Measurements from ENCODE around the gene FAM83F.

The FAM83F gene

DNA sequence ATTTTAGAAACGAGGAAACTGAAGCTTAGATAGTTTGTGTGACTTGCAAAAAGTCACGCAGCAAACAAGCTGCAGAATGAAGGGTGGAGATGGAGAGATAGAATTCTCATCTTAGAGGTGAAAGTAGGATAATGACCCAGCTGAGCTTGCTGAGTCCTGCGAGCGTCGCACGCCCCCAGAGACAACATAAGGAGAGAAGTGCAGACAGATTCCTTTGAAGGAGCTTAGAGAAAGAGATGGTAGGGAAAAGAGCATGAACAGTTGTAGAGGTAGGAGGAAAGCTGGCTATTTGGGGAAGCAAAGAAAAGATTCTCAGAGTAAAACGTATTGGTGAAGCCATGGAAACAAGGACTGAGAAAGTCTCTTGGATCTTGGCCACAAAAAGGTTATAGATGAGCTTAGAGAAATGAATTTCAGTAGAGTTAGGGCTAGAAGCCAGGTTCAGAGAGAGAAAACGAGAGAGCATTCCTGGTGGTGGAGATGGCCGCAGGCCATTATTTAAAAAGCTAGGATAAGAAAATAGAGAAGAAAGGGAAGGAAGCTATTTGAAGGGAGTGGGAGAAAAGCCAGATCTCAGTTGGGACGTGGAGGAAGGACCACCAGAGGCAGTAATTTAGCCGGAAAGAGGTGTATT, 44.8 kb downstream of the FAM83F start:
- DNase-seq: no peak

DNA sequence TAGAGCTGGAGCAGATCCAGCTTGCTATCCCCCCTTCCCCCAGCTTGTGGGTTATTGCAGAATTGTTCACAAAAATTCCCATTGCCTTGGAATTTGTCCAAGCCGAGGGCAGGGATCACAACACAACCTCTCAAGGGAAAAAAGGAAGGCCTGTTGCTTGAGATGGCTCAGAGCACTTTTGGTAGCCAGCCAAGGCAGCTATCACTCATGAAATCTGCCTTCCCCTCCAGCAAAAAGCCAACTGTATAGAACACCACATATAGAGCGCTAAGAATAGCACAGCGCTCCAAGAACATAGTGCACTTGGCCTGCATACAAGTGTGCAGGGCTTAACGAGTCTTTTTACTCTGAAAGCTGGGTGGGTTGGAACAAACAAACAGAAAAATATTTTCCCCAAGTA, 46.2 kb downstream of the FAM83F start:
- DNase-seq: no peak

DNA sequence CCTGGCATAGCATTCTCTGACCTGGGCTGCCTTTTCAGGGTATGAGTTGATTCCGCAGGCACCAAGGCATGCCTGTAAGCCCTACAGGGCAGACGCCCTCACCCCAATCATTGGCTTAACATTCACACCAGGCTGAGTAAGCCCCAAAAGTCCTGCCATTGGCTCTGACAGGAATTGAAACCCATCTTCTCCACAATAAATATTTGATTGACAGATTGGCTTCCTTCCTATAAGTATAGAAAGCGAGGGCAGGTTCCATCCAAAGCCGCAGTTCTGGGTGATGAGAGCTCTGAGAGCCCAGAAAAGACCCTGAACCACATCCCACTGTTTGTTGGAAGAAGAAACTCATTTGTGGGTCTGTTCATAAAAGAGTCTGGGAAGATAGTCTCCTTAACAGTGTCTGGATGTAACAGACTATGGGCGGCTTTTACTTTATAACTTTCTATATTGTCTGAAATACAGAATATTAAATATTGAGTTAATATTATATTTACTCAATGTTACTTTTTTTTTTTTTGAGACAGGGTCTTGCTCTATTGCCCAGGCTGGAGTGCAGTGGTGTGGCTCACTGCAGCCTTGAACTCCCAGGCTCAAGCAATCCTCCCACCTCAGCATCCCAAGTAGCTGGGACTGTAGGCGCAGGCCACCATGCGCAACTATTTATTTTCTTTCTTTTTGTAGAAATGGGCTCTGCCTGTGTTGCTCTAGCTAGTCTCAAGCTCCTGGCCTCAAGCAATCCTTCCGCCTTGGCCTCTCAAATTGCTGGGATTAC, 46.8 kb downstream of the FAM83F start:
- DNase-seq: no peak

DNA sequence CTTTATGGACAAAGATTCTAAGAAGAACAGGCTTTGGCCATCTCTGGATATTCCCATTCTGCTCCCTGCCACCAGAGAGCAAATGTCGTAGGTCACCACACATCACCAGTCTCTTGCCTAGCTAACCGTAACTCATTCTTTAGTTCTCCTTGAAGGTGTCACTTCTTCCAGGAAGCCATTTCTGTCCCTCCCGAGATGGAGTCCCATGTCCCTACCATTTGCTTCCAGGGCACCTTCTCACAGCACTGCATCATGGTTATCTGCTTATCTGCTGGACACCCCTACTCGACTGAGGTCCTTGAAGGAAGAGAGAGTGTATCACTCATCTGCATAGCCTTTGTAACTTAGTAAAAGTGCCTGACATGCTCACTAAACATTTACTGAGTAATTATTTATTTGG, 47.6 kb downstream of the FAM83F start:
- DNase-seq: no peak

DNA sequence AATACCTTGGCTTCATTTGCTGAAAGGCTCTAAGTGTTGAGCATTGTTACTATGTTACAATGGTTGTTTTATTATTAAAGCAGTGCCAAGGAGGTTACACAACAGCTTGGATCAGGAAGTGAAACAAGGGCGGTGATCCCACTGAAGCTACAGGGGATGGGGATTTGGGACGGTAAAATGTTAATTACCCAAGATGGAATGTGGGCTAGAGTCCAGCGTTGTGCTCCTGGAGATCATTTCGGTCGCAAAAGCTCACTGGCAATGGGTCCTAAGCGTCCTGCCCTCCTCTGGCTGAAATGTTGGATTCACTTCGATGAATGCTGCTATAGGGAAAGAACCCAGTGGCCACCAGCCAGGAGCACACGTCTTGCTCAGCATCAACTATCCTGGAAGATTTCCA, 48.3 kb downstream of the FAM83F start:
- DNase-seq: no peak

DNA sequence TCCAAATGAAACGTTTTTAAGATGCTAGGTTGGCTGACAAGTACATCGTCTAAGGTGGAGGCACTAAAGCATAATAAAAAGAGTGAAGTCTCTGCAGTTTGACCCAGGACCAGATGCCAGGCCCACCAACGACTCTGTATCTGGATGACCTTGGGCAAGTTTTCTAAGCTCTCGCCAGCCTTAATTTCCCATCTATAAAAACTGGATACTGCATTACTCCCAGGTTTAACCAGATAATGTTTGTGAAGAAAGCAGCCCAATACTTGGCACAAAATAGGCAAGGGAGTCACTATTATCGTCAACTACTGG, 49.0 kb downstream of the FAM83F start:
- no peak for DNase-seq

DNA sequence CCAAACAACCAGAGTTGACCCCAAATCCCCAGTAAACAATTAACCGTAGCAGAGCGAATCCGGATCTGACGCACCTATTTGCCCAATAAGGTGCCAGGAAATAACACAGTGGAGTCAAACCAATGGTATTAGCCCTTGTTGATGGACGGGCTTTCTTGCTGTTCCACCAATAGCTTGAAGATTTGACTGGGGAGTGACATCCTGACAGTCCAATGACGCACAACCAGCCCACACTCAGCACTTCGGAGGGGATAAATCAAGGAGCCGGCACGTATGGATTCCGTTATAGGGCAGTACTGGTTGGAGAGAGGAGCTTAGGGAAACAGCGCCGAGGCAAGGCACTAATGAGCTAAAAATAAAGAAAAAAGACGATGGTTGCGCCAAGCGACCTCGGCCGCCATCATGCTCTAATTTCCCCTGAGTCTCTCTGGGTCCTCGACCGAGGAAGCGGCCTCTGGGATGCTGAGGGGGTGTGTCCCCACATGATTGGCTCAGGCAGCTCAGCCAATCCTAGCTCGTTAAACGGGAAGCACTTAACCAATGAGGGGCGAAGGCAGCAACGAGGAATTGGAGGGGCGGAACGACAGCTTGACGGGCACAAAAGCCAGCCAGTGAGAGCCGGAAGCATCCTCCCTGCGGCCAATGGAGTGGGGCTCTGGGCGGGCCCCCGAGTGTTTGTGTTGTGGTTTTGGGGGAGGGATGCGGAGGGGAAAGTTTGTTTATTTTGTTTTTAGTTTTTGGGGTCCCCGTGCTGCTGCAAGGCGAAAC, 49.5 kb downstream of the FAM83F start:
- DNase-seq: peak; percentile 96 to 97

DNA sequence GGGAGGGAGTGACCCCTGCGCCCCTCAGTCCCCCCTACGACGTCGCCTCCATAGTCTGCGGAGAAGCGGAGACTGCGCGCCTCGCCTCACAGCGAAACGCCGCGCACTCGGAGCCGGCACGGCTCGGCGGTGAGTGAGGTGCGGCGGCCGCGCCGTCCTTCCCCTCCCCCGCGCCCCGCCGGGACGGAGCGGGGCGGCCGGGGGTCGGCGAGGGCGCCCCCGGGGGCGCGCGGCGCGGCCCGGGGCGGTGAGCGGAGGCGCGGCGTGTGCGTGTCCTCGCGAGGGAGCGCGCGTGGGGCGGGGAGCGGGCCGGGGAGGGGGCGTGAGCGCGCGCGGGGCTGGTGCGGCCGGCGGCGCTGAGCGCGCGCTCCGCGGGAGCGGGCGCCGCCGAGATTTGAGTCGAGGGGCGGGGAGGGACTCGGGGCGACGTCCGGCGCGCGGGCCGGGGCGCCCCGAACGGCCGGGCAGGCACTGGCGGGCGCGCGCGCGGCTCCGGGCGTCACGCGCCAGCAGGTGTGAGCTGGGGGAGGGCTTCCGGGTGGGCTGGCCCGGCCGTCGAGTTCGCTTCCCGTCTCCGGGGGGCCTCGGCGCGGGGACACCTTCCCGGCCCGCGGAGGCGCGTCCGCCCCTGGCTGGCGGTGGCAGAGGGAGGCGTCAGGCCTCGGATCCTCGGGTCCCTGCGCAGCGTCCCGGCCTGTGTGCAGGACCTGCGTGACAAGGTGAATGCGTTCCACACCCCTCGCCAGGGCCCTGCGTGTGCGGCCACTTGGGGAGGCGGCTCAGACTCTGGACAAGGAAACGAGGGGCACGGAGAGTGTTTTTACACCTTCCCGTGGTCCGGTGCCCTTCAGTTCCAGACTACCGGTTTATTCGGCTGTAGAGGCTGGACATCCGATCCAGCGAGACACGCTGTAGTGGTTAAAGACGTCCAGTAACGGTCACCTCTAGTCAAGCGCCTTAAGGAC, 50.4 kb downstream of the FAM83F start:
- no peak for DNase-seq

DNA sequence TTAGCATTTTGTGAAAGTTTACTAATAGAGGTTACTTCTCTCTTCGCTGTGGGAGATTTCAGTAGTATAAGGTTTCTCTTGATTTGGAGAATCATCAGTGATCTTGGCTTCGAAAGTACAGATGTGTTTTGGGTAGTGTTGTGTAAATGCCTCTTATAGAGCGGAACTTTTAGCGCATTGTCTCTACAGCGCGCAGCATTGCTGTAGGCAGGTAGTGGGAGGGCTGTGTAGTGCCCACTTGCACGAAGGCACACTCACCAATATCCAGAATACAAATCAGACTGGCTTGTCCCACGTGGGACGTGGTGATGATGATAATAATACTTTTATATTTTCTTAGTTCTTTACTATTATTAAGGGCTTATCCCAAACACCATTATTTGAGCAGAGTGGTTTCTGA, 51.4 kb downstream of the FAM83F start:
- DNase-seq: no peak

DNA sequence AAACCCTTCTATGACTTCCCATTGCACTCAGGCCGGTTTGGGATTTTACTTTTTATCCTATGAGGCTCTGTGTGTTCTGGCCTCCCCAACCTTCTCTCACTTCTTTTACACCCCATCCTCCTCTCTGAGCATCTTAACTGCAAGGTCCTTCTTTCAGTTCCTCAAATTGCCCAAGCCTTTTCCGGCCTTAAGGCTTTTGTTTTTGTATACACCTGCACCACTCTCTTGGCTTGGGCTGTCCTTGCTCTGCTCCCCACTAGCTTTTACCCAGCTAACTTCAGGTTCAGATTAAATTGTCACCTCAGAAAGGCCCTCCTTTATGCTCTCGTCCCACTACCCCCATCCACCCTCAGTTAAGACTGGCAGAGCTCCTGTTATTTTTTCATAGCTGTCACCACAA, 55.5 kb downstream of the FAM83F start:
- DNase-seq: no peak

DNA sequence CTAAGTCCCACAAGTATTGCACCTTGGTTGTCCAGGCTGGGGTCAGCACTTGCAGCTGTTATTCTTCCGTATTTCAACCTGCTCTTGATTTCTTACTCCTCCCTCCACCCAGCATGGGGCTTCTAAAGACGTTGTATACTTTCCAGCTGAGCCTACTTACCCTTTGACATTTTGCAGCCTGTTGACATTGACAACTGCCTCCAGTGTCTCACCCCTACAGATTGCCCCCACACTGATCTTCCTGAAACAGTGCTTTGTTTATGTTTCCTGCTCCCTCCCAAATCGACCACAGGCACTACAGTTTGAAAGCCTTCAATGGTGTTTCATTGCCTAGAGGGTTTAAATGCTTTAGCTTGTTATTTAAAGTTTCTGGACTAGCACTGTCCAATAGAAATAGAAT, 56.6 kb downstream of the FAM83F start:
- no peak for DNase-seq

DNA sequence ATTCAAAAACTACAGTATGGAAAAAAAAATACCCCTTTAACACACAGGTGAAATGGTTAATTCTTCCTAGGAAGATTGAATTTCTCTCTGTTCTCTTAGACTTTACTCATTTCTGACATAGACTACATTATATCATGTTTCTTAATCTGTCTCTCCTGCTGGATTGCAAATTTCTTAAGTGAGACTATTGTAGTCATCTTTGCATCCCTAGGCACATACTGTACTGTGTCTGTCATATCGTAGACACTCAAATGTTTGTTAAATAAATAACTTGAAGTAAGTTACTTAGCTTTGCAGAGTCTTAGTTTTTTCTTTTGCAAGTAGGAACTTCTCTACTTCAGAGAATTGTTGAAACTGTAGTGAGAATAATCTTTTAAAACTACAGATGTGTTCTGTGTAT, 58.7 kb downstream of the FAM83F start:
- no peak for DNase-seq

DNA sequence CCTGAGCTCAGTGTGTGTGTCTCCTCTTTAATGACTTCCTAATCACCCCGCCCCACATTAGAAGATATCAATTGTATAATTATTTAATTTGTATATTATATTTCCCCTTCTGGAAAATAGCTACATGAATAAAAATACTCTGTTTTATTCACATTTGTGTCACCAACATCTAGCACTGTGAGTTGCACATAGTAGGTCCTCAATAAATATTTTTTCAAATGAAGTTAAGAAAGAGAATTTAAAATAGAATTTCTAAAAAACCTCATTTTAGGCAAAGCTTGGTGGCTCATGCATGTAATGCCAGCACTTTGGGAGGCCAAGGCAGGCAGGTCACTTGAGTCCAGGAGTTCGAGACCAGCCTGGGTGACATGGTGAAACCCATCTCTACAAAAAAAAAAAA, 59.7 kb downstream of the FAM83F start:
- DNase-seq: no peak

DNA sequence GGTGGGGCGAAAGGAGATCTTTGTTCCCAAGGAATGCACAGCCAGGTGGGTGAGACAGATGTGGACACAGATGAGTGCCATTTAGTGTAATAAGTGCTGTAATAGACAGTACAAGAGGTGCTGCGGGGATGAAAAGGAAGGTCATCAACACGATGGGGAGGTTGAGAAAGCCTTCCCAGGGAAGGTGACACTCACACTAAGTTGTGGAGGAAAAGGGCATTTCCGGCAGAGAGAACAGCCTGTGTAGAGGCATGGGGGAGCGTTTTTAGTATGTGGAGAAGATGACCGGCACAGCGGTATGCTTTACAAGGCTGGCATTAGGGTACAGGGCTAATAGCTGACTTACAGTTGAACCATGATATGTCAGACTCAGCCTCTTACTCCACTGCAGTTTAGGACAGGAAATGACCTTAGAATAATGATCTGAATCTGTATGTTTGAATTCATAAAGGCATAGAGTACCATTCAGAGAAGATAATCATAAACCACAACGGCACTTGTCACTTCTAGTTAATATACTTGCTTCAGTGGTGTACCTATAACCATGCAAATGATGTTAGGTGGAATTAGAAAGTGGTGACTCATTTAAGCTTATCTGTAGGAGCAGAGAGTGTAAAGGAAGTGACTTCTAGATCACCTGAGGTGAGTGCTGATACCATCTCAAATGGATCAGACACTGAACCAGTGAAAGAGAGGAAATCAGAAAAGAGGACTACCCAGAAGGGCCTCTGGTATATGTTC, 60.6 kb downstream of the FAM83F start:
- no peak for DNase-seq

DNA sequence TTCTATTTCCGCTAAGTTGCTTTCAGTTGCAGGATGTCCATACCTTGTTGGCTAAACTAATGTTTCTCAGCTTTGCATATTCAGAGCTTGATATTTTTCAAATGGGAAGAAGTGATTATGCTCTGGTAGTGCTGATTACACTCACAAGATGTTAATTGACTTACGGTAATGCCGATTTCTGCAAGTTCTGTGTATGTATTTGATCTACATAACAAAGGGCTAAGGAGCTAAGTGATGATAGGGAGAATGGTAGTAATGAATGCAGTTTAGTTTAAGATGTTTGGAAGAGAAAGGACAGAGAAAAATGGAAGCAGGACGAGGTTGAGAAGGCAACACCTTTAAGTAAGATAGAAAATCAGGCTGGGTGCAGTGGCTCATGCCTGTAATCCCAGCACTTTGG, 61.4 kb downstream of the FAM83F start:
- DNase-seq: no peak

DNA sequence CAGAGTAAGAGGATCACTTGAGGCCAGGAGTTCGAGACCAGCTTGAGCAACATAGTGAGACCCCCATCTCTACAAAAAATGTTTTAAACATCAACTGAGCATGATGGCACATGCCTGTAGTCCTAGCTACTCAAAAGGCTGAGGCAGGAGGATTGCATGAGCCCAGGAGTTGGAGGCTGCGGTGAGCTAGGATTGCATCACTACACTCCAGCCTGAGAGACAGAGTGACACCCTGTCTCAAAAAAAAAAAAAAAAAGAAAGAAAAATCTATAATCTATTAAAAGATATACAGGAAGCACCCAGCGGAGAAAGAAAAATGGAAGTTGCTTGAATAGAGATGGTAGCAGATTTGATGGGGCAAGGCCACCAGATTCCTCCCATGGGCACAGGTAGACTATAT, 61.8 kb downstream of the FAM83F start:
- DNase-seq: no peak

DNA sequence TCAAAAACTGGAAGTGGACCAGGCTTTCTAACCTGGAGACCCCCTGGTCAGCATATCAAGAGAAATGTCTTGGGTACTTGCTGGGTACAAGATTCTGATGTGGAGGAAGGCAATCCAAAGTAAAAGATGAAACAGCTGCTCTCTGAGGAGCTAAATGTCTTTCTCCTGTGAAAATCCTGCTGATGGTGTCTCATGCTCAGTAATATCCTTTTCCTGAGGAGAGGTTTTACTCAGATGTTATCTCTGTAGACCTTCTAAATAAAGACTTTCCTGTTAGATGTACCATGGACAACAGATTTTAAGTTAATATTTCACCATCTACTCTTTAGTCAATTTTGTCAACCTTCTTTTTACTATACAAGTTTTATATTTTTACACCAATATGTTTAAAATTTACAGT, 62.9 kb downstream of the FAM83F start:
- no peak for DNase-seq

DNA sequence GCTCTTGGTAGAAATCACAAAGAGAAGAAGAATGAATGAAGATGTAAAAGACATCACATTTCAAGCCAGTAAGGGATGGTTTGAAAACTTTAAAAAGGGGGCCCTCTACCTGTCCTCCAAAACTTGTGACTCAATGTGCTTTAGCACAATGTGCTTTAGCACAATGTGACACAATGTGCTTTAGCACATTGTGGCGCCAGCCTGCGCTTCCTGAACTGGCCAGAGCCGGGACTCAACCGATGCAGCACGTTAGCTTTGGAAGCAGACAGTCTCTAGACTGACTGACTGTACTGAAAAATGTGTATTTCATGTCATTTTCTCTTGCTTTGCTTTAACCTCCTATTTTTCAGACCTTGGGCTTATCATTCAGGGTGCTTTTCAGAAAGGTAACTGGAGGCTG, 63.5 kb downstream of the FAM83F start:
- no peak for DNase-seq

DNA sequence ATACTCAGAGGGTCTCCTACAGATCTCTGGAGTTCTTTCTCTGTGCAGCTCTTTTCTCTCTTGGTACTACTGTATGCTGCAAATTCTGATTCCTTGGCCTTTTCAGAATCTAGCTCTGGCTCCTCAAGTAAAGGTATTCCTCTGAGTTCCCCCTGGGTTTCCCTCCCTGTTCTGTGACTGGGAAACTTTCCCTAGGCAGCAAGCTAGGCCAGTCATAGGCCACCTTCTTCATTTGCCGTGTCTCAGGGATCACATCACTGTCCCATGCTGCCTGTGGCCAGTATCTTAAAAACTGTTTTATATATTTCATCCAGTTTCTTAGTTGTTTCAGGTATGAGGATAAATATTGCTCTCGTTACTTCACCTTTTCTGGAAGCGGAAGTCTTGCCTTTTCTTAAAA, 71.2 kb downstream of the FAM83F start:
- DNase-seq: no peak

DNA sequence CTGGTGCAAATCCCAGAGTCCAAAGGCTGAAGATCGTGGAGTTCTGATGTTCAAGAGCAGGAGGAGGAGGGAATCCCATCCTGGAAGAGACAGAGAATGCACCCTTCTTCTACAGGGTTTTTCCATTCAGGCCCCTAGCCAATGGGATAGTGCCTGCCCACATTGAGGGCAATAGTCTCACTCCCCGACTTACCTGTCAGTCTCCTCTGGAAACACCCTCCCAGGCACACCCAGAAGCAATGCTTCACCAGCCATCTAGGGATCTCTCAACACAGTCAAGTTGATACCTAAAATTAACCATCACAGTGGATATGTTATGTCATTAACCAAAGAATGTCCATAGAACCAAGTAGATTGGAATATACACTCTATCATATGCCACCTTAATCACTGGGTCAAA, 72.9 kb downstream of the FAM83F start:
- DNase-seq: no peak

DNA sequence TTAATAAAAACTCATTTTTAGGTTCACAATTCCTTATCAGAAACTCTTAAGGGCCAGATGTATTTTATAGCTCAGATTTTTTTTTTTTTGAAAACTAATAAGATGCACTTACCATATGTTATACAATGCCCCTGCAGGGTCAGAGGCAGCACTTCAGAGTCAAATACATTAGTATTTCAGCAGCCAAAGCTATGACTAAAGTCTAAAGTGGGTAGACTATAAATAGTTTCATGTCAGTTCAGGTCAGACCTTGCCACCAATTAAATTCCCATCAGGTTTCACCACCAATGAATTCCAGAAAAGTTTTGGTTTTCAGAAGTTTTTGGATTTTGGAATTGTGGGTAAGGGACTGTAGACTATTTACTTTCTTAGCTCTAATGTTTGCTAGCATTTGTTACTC, 75.9 kb downstream of the FAM83F start:
- DNase-seq: no peak

DNA sequence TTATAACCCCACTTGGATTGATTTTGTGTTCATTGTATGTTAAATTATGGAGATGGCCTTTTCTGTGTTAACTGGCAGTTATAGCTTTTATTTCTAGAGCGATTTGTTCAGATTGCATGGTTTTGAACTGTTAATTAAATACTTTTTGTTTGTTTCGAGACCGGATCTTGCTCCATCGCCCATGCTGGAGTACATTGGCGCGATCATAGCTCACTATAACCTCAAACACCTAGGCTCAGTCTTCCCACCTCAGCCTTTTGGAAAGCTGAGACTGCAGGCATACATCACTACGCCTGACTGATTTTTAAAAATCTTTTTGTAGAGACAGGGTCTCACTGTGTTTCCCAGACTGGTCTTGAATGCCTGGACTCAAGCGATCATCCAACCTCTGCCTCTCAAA, 77.0 kb downstream of the FAM83F start:
- no peak for DNase-seq
